Mucosa of descending colon (tissue), 3 donors: ENCODE results near the gene POLE4. TPM values are rescaled to one million over a fixed set of nuclear protein-coding genes. Genes with fewer than 3 reads are reported as not detected.
A peak's percentile ranks its signal among the peaks of the same experiment; 100 is the strongest.

Experiments
- ATAC-seq: fragments of 200-7000 bp; cut with Tn5 transposase; one replicate; pipeline ENCODE4 v1.9.1; 2020; ENCODE audit warnings: mild to moderate bottlenecking, moderate library complexity
- DNase-seq, 3 donors: peaks; one replicate each; pipeline ENCODE4 v3.0.0-alpha.2; 2020
- H3K36me3 ChIP-seq: fragments of 200-600 bp; one replicate; pipeline ENCODE4 v1.8.0; 2021; ENCODE audit warnings: low read depth, mild to moderate bottlenecking
- H3K4me1 ChIP-seq: fragments of 200-600 bp; one replicate; pipeline ENCODE4 v1.8.0; 2021; ENCODE audit warnings: low read depth, mild to moderate bottlenecking
- H3K4me3 ChIP-seq: fragments of 200-600 bp; one replicate; pipeline ENCODE4 v1.8.0; 2021; ENCODE audit warnings: mild to moderate bottlenecking
- H3K9me3 ChIP-seq: fragments of 200-600 bp; one replicate; pipeline ENCODE4 v1.8.0; 2021; ENCODE audit warnings: mild to moderate bottlenecking
- CTCF ChIP-seq: fragments of 200-600 bp; IDR thresholded peaks from one replicate; pipeline ENCODE4 v1.8.0; 2022; ENCODE audit warnings: antibody characterized with exemption, mild to moderate bottlenecking
- intact Hi-C, 2 donors: fragments of 100-400 bp; cut with DNase I in 1 of 2; cut with micrococcal nuclease in 1 of 2; formaldehyde crosslinking; loops; one replicate each; pipeline versions ENCODE4 v1.11.0 to v1.11.1; 2022; cut with DNase I, micrococcal nuclease
- total RNA-seq, 3 donors: library from RNA; stranded (reverse); fragmentation: NEBNext Ultra II Directional in 2 of 3; extraction: Animal tissue kit (Norgen Biotek cat#: 25700) in 2 of 3; gene quantifications; one replicate each; pipeline versions ENCODE4 v1.2.1 to v1.2.4, GENCODE V29; 2021 to 2023
- donor health status: DM: no; HTN: no; CAD: no; lungs with moderate emphysema.
- donor health status: DM: no; HTN: no; CAD: no.
- donor health status: DM: no; HTN: yes; CAD: no.

Gene POLE4
- total RNA-seq, 3 donors from 2014 or later, result 48.5 to 72.9 (median 70.5) TPM

- Histone ChIP-seq H3K9me3 (no peaks in the 10 kb centered on the region), H3K36me3 (no peaks in the 10 kb centered on the region), H3K4me3 (no peak overlapping the region), H3K4me1 (no peaks in the 10 kb centered on the region)
- ATAC-seq, result no peak
- TF ChIP-seq CTCF, result no peak
- intact Hi-C loops, result no loop called here
- no peak for DNase-seq
These were observed 22.5 kb upstream of the POLE4 start for GRCh38 chr2:74935975-74936391.

- ATAC-seq, result no peak
- TF ChIP-seq CTCF, result no peak
- intact Hi-C loops, result no loop called here
- Histone ChIP-seq H3K4me3 (no peak overlapping the region), H3K9me3 (no peaks in the 10 kb centered on the region), H3K36me3 (no peaks in the 10 kb centered on the region), H3K4me1 (no peaks in the 10 kb centered on the region)
- no peak for DNase-seq
These were observed 21.1 kb upstream of the POLE4 start for GRCh38 chr2:74937221-74937880.

- Histone ChIP-seq H3K9me3 (no peaks in the 10 kb centered on the region), H3K36me3 (no peaks in the 10 kb centered on the region), H3K4me1 (no peaks in the 10 kb centered on the region), H3K4me3 (no peak overlapping the region)
- intact Hi-C loops, result no loop called here
- TF ChIP-seq CTCF, result no peak
- DNase-seq, result no peak
- no peak for ATAC-seq
These were observed 20.2 kb upstream of the POLE4 start for GRCh38 chr2:74938264-74938663.

- intact Hi-C loops, result no loop called here
- ATAC-seq (peak; percentile 76), DNase-seq (peak in 1 of 3 donors; percentile 55)
- Histone ChIP-seq H3K4me1 (no peaks in the 10 kb centered on the region), H3K36me3 (no peaks in the 10 kb centered on the region), H3K4me3 (no peak overlapping the region), H3K9me3 (no peaks in the 10 kb centered on the region)
- no peak for TF ChIP-seq CTCF
These were observed 18.3 kb upstream of the POLE4 start for GRCh38 chr2:74939919-74940812.

GRCh38 chr2:74941284-74941683, 17.2 kb upstream of the POLE4 start:
- Histone ChIP-seq H3K36me3 (no peaks in the 10 kb centered on the region), H3K9me3 (no peaks in the 10 kb centered on the region), H3K4me3 (no peak overlapping the region), H3K4me1 (no peaks in the 10 kb centered on the region)
- intact Hi-C loops, result no loop called here
- ATAC-seq (no peak), DNase-seq (no peak)
- TF ChIP-seq CTCF, result no peak
